Activated CD4-positive, alpha-beta T cell treated with anti-CD3 and anti-CD28 coated beads for 24 hours (primary cell): Measurements from ENCODE around the gene S100A11.

Source experiments
- DNase-seq, 2 donors: peaks; one replicate each; pipeline ENCODE4 v3.0.0-alpha.2; 2020; ENCODE audit warnings: low read depth in 2 of 2

S100A11 gene

DNA sequence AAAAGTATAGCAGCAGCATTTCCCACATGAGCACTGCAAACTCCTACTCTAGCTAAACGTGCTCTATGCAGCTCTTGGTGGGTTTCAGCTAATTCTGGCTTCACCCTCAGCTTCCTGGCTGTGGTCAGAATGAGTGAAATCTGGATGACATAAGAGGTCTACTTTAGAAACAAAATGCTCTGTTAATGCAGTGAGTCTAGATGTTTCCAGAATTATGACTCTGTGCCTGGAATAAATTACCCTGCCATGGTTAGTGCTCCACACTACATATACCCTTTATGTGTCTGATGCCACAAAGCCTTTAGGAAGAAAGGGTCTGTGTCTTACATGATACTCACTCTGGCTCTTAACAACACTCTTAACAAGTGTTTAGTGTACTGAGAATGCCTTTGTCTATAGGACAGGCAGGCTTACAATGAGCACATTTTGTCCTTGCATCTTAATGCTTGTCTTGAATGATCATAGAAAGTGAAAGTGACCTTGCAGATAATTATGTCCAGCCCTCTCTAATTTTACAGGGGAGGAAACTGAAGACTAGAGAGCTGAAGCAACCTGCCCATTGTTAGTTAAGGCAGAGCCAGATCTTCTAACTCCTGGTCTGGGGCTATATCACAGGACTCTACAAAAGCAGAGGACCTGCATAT, 52.4 kb downstream of the S100A11 start:
- DNase-seq: peak in 1 of 2 donors; percentile 23
